AG04449 (cell line): ENCODE data around the gene MISP3.

Experiments used
- CTCF ChIA-PET: fragments of 350-600 bp; formaldehyde crosslinking; extraction: SDS; loops from one replicate; lab custom pipeline; 2021; ENCODE audit warnings: antibody characterized with exemption; lab: Yijun Ruan, JAX
- POLR2A ChIA-PET: fragments of 400-600, 350-600 bp; formaldehyde crosslinking; extraction: SDS; loops from one replicate; lab custom pipeline; 2020; ENCODE audit warnings: antibody characterized with exemption, inconsistent platforms; lab: Yijun Ruan, JAX
- DNase-seq: peaks from one replicate; pipeline ENCODE4 v3.0.0-alpha.2; 2010; ENCODE audit warnings: low read depth, low spot score
- H3K4me3 ChIP-seq: 2 replicates; pipeline ENCODE4 v1.5.1; 2011; ENCODE audit warnings: low read depth, mild to moderate bottlenecking, control low read depth, low read length
- TF ChIP-seq, protein P1 (sequence below): IDR thresholded peaks from one replicate; pipeline ENCODE4 v1.5.1; 2011; ENCODE audit warnings: mild to moderate bottlenecking, moderate library complexity, low read length, control low read depth, inconsistent platforms; ENCODE audit not compliant: insufficient read depth; ENCODE audit errors: missing control alignments

The MISP3 gene

DNA sequence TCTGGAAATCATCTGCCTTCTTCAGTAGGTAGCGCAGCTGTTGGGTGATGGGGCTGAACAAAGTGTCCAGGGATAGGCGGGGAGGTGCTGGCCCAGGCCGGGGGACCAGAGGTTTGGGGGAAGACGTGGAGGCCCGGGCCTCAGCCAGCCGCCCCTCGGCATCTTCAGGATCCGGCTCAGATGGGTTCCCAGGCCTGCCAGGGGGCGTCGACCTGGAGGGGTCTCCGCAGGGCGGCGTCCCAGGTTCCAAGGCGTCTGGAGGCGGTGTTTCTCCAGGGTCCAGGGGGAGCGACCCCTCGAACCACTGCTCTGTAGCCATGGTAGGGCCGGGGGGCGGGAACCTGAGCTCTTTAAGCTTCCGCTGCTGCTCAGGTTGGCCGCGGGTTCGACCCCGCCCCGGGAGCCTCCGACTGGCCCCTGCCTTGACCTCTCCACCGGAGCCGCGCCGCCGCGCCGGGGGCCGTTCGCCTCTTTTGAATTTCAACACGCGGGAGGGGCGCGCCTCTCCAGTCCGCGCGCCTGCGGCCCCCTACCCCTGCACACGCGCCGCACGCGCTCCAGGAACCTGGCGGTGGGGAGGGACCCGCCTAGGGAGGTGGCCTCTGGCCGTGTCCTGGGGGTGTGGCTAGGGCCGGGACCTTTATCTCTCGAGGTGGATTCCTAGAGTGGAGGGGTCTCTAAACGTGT, 12.9 kb downstream of the MISP3 start, which contains the start of gene C19orf67:
Gene C19orf67 (minus strand): TSS at position 475 of the 687 bp plus-strand sequence. CDS start 156 bp downstream, at position 319.
- TF ChIP-seq, protein P1, sequence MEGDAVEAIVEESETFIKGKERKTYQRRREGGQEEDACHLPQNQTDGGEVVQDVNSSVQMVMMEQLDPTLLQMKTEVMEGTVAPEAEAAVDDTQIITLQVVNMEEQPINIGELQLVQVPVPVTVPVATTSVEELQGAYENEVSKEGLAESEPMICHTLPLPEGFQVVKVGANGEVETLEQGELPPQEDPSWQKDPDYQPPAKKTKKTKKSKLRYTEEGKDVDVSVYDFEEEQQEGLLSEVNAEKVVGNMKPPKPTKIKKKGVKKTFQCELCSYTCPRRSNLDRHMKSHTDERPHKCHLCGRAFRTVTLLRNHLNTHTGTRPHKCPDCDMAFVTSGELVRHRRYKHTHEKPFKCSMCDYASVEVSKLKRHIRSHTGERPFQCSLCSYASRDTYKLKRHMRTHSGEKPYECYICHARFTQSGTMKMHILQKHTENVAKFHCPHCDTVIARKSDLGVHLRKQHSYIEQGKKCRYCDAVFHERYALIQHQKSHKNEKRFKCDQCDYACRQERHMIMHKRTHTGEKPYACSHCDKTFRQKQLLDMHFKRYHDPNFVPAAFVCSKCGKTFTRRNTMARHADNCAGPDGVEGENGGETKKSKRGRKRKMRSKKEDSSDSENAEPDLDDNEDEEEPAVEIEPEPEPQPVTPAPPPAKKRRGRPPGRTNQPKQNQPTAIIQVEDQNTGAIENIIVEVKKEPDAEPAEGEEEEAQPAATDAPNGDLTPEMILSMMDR = no peak
- no peak for DNase-seq
- no peak within 1 kb of the TSS for H3K4me3 ChIP-seq
- ChIA-PET CTCF (interaction anchor here (0.7 to 5.7 kb wide), 4 partner anchors 14 to 304 kb away, joined by 3 to 49 read pairs (median 13); partner anchors contain the start of gene MISP3), POLR2A (no interaction called here)

DNA sequence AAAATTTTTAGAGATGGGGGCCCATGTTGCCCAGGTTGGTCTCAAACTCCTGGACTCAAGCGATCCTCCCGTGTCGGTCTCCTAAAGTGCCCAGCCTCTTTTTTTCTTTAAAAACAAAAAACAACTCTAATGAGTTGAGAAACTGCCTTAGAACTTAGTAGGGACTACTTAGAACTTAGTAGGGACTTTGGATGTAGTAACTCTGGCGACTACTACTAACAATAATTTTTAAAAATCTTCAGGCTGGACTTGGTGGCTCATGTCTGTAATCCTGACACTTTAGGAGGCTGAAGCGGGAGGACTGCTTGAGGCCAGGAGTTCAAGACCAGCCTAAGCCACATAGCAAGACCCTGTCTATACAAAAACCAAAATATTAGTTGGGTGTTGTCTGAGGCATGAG, 13.5 kb downstream of the MISP3 start:
- DNase-seq = no peak
- CTCF ChIA-PET = interaction anchor here (4.4 kb wide), 1 partner anchor 206 kb away, joined by 23 read pairs; no protein-coding TSS in a partner anchor
- POLR2A ChIA-PET = no interaction called here
- H3K4me3 ChIP-seq = no peak overlapping the region
- TF ChIP-seq, protein P1 = no peak

DNA sequence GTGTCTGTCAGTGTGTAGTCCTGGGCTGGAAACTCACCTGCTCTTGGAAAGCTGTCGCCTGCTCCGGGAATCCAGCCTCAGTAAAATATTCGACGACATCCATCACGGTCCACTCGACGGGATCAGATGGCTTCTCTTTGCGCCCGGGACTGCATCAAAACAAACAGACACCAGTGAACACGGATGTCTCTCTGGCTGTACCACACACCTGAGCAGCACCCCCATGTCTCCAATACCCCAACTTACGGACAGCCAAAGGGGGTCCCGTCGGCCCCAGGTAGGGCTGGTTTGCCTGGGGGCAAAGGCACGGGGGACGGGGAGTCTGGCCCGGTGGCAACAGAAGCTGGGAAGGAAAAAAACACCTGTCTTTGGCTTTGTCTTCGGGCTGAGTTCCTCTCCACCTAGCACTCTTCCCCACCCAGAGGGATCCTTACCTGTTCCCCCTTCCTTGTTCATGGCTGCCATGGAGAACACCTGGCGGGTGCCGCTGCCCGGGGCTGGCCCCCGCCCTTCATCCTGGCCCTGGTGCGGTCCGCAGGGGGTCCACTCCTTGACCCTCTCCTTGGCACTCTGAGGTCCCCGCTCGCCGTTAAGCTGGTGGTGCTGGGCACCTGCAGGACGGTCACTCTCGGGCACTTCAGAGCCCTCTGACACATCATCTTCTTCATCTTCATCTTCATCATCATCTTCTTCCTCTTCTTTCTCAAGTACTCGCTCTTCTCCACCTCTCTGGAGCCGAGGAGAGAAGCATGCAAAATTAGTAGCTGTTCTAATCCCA, 16.2 kb downstream of the MISP3 start:
- CTCF ChIA-PET = interaction anchor here (0.7 to 2.7 kb wide), 6 partner anchors 9 to 392 kb away, joined by 3 to 20 read pairs (median 5); partner anchors contain the start of genes MISP3 and NANOS3
- DNase-seq = no peak
- H3K4me3 ChIP-seq = peak overlapping the region; percentile 79
- TF ChIP-seq, protein P1 = no peak
- POLR2A ChIA-PET = no interaction called here

DNA sequence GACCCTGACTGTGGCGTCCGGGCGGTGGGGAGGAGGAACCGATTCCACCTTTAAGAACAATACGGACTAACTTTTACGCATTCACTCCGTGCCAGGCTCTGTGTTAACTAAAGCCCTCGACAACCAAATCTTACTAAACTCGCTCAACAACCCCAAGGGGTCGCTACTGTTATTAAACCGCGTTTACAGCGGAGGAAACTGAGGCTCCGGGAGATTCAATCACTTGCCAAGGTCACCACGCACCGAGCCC, 16.8 kb downstream of the MISP3 start:
- no peak for DNase-seq
- TF ChIP-seq, protein P1 = no peak
- CTCF ChIA-PET = interaction anchor here (1.3 to 2.7 kb wide), 5 partner anchors 9 to 391 kb away, joined by 3 to 20 read pairs (median 5); partner anchors contain the start of gene NANOS3
- POLR2A ChIA-PET = no interaction called here
- H3K4me3 ChIP-seq = peak overlapping the region; percentile 79

DNA sequence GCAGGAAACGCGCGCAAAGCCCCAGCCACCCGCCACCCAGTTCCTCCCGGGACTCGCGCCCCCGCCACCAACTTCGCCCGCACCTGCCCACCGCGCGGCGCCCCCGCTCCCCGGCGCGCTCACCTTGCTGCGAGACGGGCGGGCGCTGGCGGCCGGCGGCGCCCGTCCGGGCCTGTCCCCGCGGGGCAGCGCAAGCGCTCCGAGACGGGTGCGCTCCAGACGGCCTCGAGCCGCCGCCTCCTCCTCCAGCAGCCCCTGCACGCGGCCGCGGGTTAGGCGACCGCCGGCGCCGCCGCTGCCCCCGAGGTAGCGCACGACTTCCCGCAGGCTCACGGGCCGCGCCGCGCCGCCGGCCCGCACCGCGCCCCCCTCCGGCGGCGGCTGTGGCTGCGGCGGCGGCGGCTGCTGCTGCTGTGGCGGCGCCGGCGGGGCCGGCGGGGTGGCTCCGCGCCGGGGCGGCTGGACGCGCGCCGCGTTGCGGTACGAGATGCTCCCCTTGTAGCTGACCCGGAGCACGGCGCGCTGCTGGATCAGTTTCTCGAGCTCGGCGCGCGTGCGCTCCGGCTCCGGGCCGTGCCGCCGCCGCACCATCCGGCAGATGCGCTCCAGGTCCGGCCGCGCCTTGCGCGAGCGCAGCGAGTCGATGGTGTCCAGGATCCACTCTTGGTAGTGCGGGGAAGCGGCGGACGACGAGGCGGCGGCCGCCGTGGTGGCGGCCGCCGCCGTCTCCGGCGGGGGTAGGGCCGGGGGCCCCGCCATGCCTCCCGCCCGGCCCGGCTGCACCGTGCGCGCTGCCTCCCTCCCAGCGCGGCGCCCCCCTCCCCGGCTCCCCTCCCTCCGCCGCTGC, 17.3 kb downstream of the MISP3 start:
- peak overlapping the region; percentile 79 for H3K4me3 ChIP-seq
- TF ChIP-seq, protein P1 = no peak
- ChIA-PET POLR2A (interaction anchor here (0.7 kb wide), 1 partner anchor 493 kb away, joined by 4 read pairs; no protein-coding TSS in a partner anchor), CTCF (interaction anchor here (0.5 to 2.7 kb wide), 7 partner anchors 8 to 391 kb away, joined by 3 to 20 read pairs (median 5); partner anchors contain the start of gene NANOS3)
- DNase-seq = no peak
